ENCODE measurements around the gene LDB3.

LDB3 gene

DNA sequence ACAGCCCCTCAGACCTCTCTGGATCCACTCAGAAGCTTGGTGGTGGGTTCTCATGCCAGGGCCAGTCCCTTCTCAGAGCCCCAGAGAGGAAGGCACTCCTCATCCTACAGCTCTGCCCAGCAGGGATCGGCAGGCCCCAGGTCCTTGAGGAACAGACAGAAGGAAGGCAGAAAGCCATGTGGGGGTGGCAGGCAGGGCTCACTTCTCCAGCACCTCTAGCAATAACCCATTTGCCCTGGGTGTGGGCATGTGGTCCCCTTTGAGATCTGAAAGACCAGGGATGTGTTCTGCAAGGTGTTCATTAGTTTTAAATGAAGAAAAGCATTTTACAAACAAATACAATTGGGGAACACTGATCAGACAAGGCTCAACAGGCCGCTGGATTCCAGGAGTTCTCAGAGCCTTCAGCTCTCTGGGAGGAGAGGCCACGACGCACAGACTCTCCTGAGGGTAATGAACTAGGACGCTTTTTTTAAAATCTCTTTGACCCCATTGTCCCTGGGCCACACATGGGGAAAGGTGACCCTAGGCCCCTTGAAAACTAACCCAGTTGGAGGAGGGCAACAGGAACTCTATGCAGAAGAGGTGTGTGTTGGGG is 40.6 kb downstream of the LDB3 start:
- no peaks in the 10 kb centered on the region for H3K36me3 ChIP-seq (ENCODE audit: control insufficient read depth, insufficient read depth, low read length)
- H3K9me3 ChIP-seq (ENCODE audit: control insufficient read depth, low read length), result no peaks in the 10 kb centered on the region
- peaks cover 4% of the 10 kb centered on the region for H3K4me1 ChIP-seq
- H3K4me3 ChIP-seq (ENCODE audit: low read depth, low read length), result no peak overlapping the region
- TF ChIP-seq, protein P1, sequence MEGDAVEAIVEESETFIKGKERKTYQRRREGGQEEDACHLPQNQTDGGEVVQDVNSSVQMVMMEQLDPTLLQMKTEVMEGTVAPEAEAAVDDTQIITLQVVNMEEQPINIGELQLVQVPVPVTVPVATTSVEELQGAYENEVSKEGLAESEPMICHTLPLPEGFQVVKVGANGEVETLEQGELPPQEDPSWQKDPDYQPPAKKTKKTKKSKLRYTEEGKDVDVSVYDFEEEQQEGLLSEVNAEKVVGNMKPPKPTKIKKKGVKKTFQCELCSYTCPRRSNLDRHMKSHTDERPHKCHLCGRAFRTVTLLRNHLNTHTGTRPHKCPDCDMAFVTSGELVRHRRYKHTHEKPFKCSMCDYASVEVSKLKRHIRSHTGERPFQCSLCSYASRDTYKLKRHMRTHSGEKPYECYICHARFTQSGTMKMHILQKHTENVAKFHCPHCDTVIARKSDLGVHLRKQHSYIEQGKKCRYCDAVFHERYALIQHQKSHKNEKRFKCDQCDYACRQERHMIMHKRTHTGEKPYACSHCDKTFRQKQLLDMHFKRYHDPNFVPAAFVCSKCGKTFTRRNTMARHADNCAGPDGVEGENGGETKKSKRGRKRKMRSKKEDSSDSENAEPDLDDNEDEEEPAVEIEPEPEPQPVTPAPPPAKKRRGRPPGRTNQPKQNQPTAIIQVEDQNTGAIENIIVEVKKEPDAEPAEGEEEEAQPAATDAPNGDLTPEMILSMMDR (IDR thresholded peaks at IDR 0.05), result no peak
- H3K27ac ChIP-seq, result no peak overlapping the region
- no peaks in the 10 kb centered on the region for H3K27me3 ChIP-seq (ENCODE audit: control insufficient read depth, insufficient read depth, low read length)
- H3K79me2 ChIP-seq, result no peaks in the 10 kb centered on the region
- no peak overlapping the region for H3K9ac ChIP-seq
- no peak overlapping the region for H3K4me2 ChIP-seq (ENCODE audit: low read length)
- no peak overlapping the region for H2AFZ ChIP-seq

DNA sequence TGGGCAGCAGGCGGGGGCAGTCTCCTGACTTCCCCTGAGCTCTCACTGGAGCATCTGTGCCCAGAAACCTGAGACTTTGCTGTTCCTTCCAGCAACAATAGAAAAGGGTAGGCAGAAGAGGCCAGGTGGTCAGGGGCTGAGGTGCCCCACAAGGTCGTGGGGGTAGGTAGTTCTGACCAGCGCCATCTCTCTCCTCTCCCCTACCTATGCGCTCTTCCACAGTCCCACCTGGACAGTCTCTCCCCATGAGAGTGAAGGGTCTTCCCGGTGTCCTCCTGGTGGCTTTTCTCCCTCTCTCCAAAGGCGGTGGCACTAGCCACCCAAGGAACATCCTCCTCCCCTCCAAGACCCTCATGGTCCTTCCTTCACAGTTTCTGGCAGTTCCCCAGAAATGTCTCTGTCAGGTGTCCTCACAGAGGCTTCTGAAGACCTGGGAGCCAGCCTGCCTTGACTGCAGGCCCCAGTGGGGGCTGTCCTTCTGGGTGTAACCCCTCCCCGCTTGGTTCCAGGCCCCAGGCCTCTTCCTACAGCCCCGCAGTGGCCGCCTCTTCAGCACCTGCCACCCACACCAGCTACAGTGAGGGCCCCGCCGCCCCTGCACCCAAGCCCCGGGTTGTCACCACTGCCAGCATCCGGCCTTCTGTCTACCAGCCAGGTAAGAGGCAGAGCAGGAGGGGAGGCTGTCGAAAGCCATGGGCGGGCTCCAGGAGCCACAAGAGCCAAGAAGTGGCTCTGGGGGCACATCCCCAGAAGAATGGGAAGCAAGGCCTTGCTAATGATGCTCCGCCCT is 41.3 kb downstream of the LDB3 start:
- H3K27me3 ChIP-seq (ENCODE audit: control insufficient read depth, insufficient read depth, low read length), result no peaks in the 10 kb centered on the region
- H3K36me3 ChIP-seq (ENCODE audit: control insufficient read depth, insufficient read depth, low read length), result no peaks in the 10 kb centered on the region
- H3K9me3 ChIP-seq (ENCODE audit: control insufficient read depth, low read length), result no peaks in the 10 kb centered on the region
- no peaks in the 10 kb centered on the region for H3K79me2 ChIP-seq
- no peak overlapping the region for H2AFZ ChIP-seq
- TF ChIP-seq, protein P1 (IDR thresholded peaks at IDR 0.05), result no peak
- H3K4me1 ChIP-seq, result peaks cover 4% of the 10 kb centered on the region
- H3K9ac ChIP-seq, result no peak overlapping the region
- H3K4me3 ChIP-seq (ENCODE audit: low read depth, low read length), result no peak overlapping the region
- H3K27ac ChIP-seq, result no peak overlapping the region
- H3K4me2 ChIP-seq (ENCODE audit: low read length), result no peak overlapping the region

DNA sequence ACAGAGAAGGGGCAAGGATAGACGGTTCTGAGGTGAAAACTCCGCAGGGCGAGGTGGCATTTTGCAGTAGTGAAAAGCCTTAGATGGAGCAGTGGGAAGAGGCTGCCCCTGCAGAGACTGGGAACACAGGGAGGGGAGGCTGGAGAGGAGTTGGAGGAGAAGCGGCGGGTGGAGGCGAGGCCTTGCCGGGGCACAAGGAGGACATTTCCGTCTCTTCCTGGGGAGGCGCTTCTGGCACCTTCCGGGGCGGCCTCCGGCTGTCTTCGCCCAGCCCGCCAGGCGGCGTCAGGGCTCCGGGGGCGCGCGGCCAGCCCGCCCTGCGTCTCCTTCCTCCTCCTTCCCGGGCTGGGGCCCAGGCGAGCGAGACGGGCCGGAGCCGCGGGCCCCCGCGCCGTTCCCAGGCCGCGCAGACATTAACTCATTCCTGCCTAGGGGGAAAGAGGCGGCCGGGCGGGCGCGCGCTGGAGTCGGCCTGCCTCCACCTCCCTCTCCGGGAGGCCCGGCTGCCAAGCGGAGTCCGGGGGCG is 42.7 kb downstream of the LDB3 start:
- H2AFZ ChIP-seq, result peak overlapping the region; percentile 100
- H3K4me2 ChIP-seq (ENCODE audit: low read length), result peak overlapping the region; percentile 33
- H3K27ac ChIP-seq, result peak overlapping the region; percentile 82
- H3K79me2 ChIP-seq, result no peaks in the 10 kb centered on the region
- H3K4me1 ChIP-seq, result peaks cover 4% of the 10 kb centered on the region
- no peaks in the 10 kb centered on the region for H3K27me3 ChIP-seq (ENCODE audit: control insufficient read depth, insufficient read depth, low read length)
- TF ChIP-seq, protein P1 (IDR thresholded peaks at IDR 0.05), result peak; percentile 95
- H3K9ac ChIP-seq, result no peak overlapping the region
- no peaks in the 10 kb centered on the region for H3K9me3 ChIP-seq (ENCODE audit: control insufficient read depth, low read length)
- H3K36me3 ChIP-seq (ENCODE audit: control insufficient read depth, insufficient read depth, low read length), result no peaks in the 10 kb centered on the region
- peak overlapping the region; percentile 66 for H3K4me3 ChIP-seq (ENCODE audit: low read depth, low read length)

DNA sequence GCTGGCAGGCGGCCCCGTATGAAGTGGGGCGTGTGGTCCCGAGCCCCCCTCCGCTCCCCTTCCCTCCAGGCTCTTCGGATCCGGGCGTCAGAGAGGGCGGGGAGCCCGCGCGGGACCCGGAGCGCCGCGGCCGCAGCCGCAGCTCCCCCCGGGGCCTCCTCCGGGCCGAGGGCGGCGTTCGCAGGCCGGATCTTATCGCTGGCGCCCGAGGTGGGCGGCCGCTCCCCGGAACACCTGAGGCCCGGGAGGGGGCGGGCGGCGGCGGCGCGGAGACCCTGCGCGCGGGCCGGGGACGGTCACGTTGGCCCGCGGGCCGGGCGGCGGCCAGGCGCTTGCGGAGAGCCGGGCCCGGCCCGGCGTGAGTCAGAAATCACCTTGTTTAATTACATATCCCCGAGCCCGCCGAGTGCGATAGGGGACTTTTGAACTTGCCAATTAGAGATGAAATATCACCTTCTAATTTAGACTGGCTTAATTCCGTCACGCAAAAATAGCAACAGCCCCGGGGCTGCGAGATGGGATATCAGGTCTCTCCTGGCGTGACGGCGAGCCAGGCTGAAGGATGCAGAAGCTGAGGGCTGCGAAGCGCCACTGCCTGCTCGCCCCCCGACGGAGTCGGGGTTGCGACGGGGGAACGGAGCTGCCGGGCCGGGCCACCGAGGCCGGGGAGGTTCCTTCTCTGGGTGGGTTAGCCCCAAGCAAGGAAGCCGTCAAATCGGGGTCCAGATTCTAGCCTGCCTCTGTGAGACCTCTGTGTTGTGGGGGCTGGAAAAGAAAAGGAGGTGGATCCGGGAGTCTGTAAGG is 43.4 kb downstream of the LDB3 start:
- Histone ChIP-seq H3K79me2 (no peaks in the 10 kb centered on the region), H3K4me3 (ENCODE audit: low read depth, low read length) (peak overlapping the region; percentile 75), H3K27ac (peak overlapping the region; percentile 82), H3K4me1 (peaks cover 4% of the 10 kb centered on the region), H3K4me2 (ENCODE audit: low read length) (peak overlapping the region; percentile 91), H2AFZ (peak overlapping the region; percentile 100), H3K9me3 (ENCODE audit: control insufficient read depth, low read length) (no peaks in the 10 kb centered on the region), H3K9ac (peak overlapping the region; percentile 58), H3K36me3 (ENCODE audit: control insufficient read depth, insufficient read depth, low read length) (no peaks in the 10 kb centered on the region), H3K27me3 (ENCODE audit: control insufficient read depth, insufficient read depth, low read length) (no peaks in the 10 kb centered on the region)
- TF ChIP-seq, protein P1 (IDR thresholded peaks at IDR 0.05), result no peak
